Activated CD4-positive, alpha-beta T cell treated with anti-CD3 and anti-CD28 coated beads, Interleukin-2, Interleukin-4, amounts not matched to agents 100 ng/mL and 50 ng/mL, durations not matched to agents 16 hours and 8 hours (primary cell): Measurements from ENCODE around the gene GIGYF2.

Experiments used
- DNase-seq: peaks from one replicate; pipeline ENCODE4 v3.0.0-alpha.2; 2020; ENCODE audit warnings: low spot score

GIGYF2 gene

GRCh38 chr2:232863996-232864395 lies 166.9 kb downstream of the GIGYF2 start:
- no peak for DNase-seq

- no peak for DNase-seq
Measured at GRCh38 chr2:232865165-232865564, 168.0 kb downstream of the GIGYF2 start.

GRCh38 chr2:232866104-232866503 lies 169.0 kb downstream of the GIGYF2 start:
- DNase-seq, result no peak

GRCh38 chr2:232869138-232870017 lies 172.2 kb downstream of the GIGYF2 start:
- no peak for DNase-seq

GRCh38 chr2:232870018-232870765 lies 173.1 kb downstream of the GIGYF2 start, which contains the start of gene SNORC:
Gene SNORC, plus strand, starts transcription at chr2:232870264. Its CDS starts 78 bp downstream, at chr2:232870342.
- DNase-seq, result no peak

- DNase-seq, result no peak
Measured at GRCh38 chr2:232870766-232871371, 173.7 kb downstream of the GIGYF2 start.

- no peak for DNase-seq
Measured at GRCh38 chr2:232871418-232871834, 174.3 kb downstream of the GIGYF2 start.

GRCh38 chr2:232871835-232872736 lies 175.0 kb downstream of the GIGYF2 start:
- DNase-seq, result no peak

- DNase-seq, result no peak
Measured at GRCh38 chr2:232872826-232873225, 175.7 kb downstream of the GIGYF2 start.

GRCh38 chr2:232873292-232873908 lies 176.3 kb downstream of the GIGYF2 start:
- no peak for DNase-seq

GRCh38 chr2:232873909-232874641 lies 176.9 kb downstream of the GIGYF2 start:
- DNase-seq, result no peak

GRCh38 chr2:232874677-232875223 lies 177.6 kb downstream of the GIGYF2 start:
- no peak for DNase-seq

GRCh38 chr2:232875256-232876121 lies 178.4 kb downstream of the GIGYF2 start:
- no peak for DNase-seq

GRCh38 chr2:232876161-232876977 lies 179.2 kb downstream of the GIGYF2 start:
- peak; percentile 14 for DNase-seq

- DNase-seq, result no peak
Measured at GRCh38 chr2:232876978-232877441, 179.9 kb downstream of the GIGYF2 start.

GRCh38 chr2:232877940-232878511 lies 180.9 kb downstream of the GIGYF2 start:
- DNase-seq, result no peak

- no peak for DNase-seq
Measured at GRCh38 chr2:232878855-232879617, 181.9 kb downstream of the GIGYF2 start.
